Nephron progenitor cell (in vitro differentiated cells): ENCODE results near the gene CTNNA2.

Source experiments
- DNase-seq: peaks from one replicate; pipeline ENCODE4 v3.0.0; 2021
- H3K27ac Mint-ChIP-seq: 2 replicates; pipeline ENCODE4 v1.8.0; 2021; ENCODE audit warnings: mild to moderate bottlenecking, moderate library complexity, mixed read lengths
- H3K27me3 Mint-ChIP-seq: 2 replicates; pipeline ENCODE4 v1.8.0; 2021; ENCODE audit warnings: mild to moderate bottlenecking, low read depth, mixed read lengths; ENCODE audit not compliant: poor library complexity
- H3K36me3 Mint-ChIP-seq: 2 replicates; pipeline ENCODE4 v1.8.0; 2021; ENCODE audit warnings: low read depth, mixed read lengths
- H3K4me1 Mint-ChIP-seq: 2 replicates; pipeline ENCODE4 v1.8.0; 2021; ENCODE audit warnings: mixed read lengths
- H3K4me3 Mint-ChIP-seq: 2 replicates; pipeline ENCODE4 v1.8.0; 2021; ENCODE audit warnings: mild to moderate bottlenecking, moderate library complexity, mixed read lengths
- H3K9me3 Mint-ChIP-seq: 2 replicates; pipeline ENCODE4 v1.8.0; 2021; ENCODE audit warnings: mild to moderate bottlenecking, moderate library complexity, mixed read lengths
- CTCF ChIP-seq: fragments of 200-600 bp; sonication (generic); IDR thresholded peaks from 2 replicates; pipeline ENCODE4 v1.5.0; 2021; ENCODE audit warnings: antibody characterized with exemption

CTNNA2 gene

GRCh38 chr2:79686884-79687283 is 174.0 kb downstream of the CTNNA2 start:
- Mint-ChIP-seq H3K27ac (no peak overlapping the region), H3K9me3 (peaks cover 17% of the 10 kb centered on the region), H3K27me3 (peaks cover 2% of the 10 kb centered on the region), H3K4me1 (no peaks in the 10 kb centered on the region), H3K36me3 (peaks cover 6% of the 10 kb centered on the region), H3K4me3 (no peak overlapping the region)
- DNase-seq: no peak
- no peak for TF ChIP-seq CTCF

- H3K9me3 Mint-ChIP-seq: peaks cover 16% of the 10 kb centered on the region
- H3K27ac Mint-ChIP-seq: no peak overlapping the region
- TF ChIP-seq CTCF: no peak
- no peak for DNase-seq
- peaks cover 2% of the 10 kb centered on the region for H3K4me1 Mint-ChIP-seq
- H3K27me3 Mint-ChIP-seq: no peaks in the 10 kb centered on the region
- H3K4me3 Mint-ChIP-seq: no peak overlapping the region
- H3K36me3 Mint-ChIP-seq: peaks cover 9% of the 10 kb centered on the region
These were observed 182.4 kb downstream of the CTNNA2 start for GRCh38 chr2:79695248-79695647.

GRCh38 chr2:79697200-79697599 is 184.3 kb downstream of the CTNNA2 start:
- H3K27ac Mint-ChIP-seq: no peak overlapping the region
- peaks cover under 1% of the 10 kb centered on the region for H3K9me3 Mint-ChIP-seq
- no peak for DNase-seq
- TF ChIP-seq CTCF: no peak
- H3K36me3 Mint-ChIP-seq: peaks cover under 1% of the 10 kb centered on the region
- H3K27me3 Mint-ChIP-seq: no peaks in the 10 kb centered on the region
- no peak overlapping the region for H3K4me3 Mint-ChIP-seq
- H3K4me1 Mint-ChIP-seq: peaks cover 16% of the 10 kb centered on the region

GRCh38 chr2:79700651-79701050 is 187.8 kb downstream of the CTNNA2 start:
- Mint-ChIP-seq H3K36me3 (no peaks in the 10 kb centered on the region), H3K9me3 (no peaks in the 10 kb centered on the region), H3K4me1 (peaks cover 30% of the 10 kb centered on the region), H3K27ac (no peak overlapping the region), H3K27me3 (peaks cover 1% of the 10 kb centered on the region), H3K4me3 (no peak overlapping the region)
- DNase-seq: no peak
- TF ChIP-seq CTCF: no peak

GRCh38 chr2:79702905-79703304 is 190.1 kb downstream of the CTNNA2 start:
- peak overlapping the region; percentile 85 for H3K27ac Mint-ChIP-seq
- peaks cover 5% of the 10 kb centered on the region for H3K27me3 Mint-ChIP-seq
- H3K36me3 Mint-ChIP-seq: no peaks in the 10 kb centered on the region
- H3K9me3 Mint-ChIP-seq: no peaks in the 10 kb centered on the region
- no peak for DNase-seq
- H3K4me3 Mint-ChIP-seq: no peak overlapping the region
- no peak for TF ChIP-seq CTCF
- H3K4me1 Mint-ChIP-seq: peaks cover 34% of the 10 kb centered on the region

GRCh38 chr2:79711098-79711497 is 198.2 kb downstream of the CTNNA2 start:
- DNase-seq: no peak
- Mint-ChIP-seq H3K4me3 (no peak overlapping the region), H3K9me3 (peaks cover 8% of the 10 kb centered on the region), H3K27ac (no peak overlapping the region), H3K4me1 (peaks cover 9% of the 10 kb centered on the region), H3K36me3 (peaks cover 3% of the 10 kb centered on the region), H3K27me3 (no peaks in the 10 kb centered on the region)
- TF ChIP-seq CTCF: no peak
